ENCODE results near the gene CCDC71. TPM values are rescaled to one million over a fixed set of nuclear protein-coding genes. Genes with fewer than 3 reads are reported as not detected.

CCDC71 gene
- total RNA-seq, 1 donor from 2014 or later = 29.8 TPM

DNA sequence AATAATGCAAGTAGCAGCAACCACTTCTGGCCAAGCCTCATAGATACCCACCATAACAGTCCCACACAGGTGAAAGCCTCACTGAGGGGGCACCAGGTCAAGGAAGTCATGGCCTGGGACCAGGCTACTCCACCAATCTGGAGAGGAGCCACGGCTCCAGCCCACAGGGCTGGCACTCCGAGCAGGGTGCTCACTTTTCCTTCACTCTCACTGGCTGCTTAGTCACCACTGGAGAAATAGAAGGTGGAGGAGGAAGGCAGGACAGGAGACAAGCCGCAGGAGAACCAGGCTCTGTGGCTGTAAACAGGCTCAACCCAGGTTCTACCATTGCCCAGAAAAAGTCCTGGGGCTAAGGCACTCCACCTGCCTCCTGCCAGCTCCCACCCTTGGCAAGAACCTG lies 46.7 kb downstream of the CCDC71 start:
- DNase-seq (ENCODE audit: low spot score, unreplicated experiment) = no peak
- H3K4me3 Mint-ChIP-seq (ENCODE audit: low read depth) = peak overlapping the region; percentile 84
- peaks cover 5% of the 10 kb centered on the region for H3K4me1 Mint-ChIP-seq (ENCODE audit: low read depth)
- no peaks in the 10 kb centered on the region for H3K27me3 Mint-ChIP-seq
- no peaks in the 10 kb centered on the region for H3K9me3 Mint-ChIP-seq (ENCODE audit: low read depth)
- H3K36me3 Mint-ChIP-seq (ENCODE audit: insufficient read depth) = peaks cover 16% of the 10 kb centered on the region
- TF ChIP-seq, protein P1, sequence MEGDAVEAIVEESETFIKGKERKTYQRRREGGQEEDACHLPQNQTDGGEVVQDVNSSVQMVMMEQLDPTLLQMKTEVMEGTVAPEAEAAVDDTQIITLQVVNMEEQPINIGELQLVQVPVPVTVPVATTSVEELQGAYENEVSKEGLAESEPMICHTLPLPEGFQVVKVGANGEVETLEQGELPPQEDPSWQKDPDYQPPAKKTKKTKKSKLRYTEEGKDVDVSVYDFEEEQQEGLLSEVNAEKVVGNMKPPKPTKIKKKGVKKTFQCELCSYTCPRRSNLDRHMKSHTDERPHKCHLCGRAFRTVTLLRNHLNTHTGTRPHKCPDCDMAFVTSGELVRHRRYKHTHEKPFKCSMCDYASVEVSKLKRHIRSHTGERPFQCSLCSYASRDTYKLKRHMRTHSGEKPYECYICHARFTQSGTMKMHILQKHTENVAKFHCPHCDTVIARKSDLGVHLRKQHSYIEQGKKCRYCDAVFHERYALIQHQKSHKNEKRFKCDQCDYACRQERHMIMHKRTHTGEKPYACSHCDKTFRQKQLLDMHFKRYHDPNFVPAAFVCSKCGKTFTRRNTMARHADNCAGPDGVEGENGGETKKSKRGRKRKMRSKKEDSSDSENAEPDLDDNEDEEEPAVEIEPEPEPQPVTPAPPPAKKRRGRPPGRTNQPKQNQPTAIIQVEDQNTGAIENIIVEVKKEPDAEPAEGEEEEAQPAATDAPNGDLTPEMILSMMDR (IDR thresholded peaks at IDR 0.05; ENCODE audit: unreplicated experiment) = no peak
- no peak overlapping the region for H3K27ac Mint-ChIP-seq

DNA sequence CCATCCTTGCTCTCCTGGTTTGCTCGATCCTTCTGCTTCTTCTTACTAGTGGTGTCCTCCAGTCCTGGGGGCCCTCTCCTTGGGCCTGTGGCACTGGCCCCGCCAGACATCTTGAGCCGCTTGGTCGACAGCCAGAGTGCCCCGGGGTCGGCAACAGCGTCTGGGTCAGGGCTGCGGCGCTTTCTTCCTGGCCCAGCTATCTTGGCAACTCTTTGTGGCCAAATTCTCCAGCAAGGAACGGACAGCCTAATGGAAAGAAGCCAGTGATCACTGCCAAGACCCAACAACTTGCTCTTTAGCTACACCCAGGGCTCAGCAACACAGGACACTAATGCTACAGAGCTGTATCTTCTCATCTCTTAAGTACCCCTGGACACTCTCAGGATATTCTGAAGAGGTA lies 47.1 kb downstream of the CCDC71 start:
- DNase-seq (ENCODE audit: low spot score, unreplicated experiment) = no peak
- H3K4me1 Mint-ChIP-seq (ENCODE audit: low read depth) = peaks cover 5% of the 10 kb centered on the region
- TF ChIP-seq, protein P1 (IDR thresholded peaks at IDR 0.05; ENCODE audit: unreplicated experiment) = no peak
- no peak overlapping the region for H3K27ac Mint-ChIP-seq
- peaks cover 16% of the 10 kb centered on the region for H3K36me3 Mint-ChIP-seq (ENCODE audit: insufficient read depth)
- peak overlapping the region; percentile 84 for H3K4me3 Mint-ChIP-seq (ENCODE audit: low read depth)
- H3K27me3 Mint-ChIP-seq = no peaks in the 10 kb centered on the region
- no peaks in the 10 kb centered on the region for H3K9me3 Mint-ChIP-seq (ENCODE audit: low read depth)

Other genes starting within 250 kb of the CCDC71 start
- gene ARIH2, start 247.5 kb downstream of the CCDC71 start, total RNA-seq = 105 and 121 TPM in 2 replicates
- gene P4HTM, start 176.1 kb downstream of the CCDC71 start, total RNA-seq = 45.3 and 48.4 TPM in 2 replicates
- 369 and 414 TPM in 2 replicates for gene WDR6, start 158.9 kb downstream of the CCDC71 start, total RNA-seq
- gene DALRD3, start 147.8 kb downstream of the CCDC71 start, total RNA-seq = 44.1 and 45.5 TPM in 2 replicates
- 46.1 and 49.5 TPM in 2 replicates for gene NDUFAF3, start 144.2 kb downstream of the CCDC71 start, total RNA-seq
- gene IMPDH2, start 136.9 kb downstream of the CCDC71 start, total RNA-seq = 197 and 206 TPM in 2 replicates
- gene QRICH1, start 72.3 kb downstream of the CCDC71 start, total RNA-seq = 130 and 134 TPM in 2 replicates
- 402 and 417 TPM in 2 replicates for gene QARS1, start 61.6 kb downstream of the CCDC71 start, total RNA-seq
- 76.2 and 81.1 TPM in 2 replicates for gene USP19, start 45.5 kb downstream of the CCDC71 start, total RNA-seq
- gene LAMB2, start 33.3 kb downstream of the CCDC71 start, total RNA-seq = 273 and 278 TPM in 2 replicates
- gene KLHDC8B, start 5.3 kb upstream of the CCDC71 start, total RNA-seq = 38.7 and 41.4 TPM in 2 replicates
- 14.8 and 15.1 TPM in 2 replicates for gene C3orf62, start 110.9 kb upstream of the CCDC71 start, total RNA-seq
- 55.1 and 56.6 TPM in 2 replicates for gene USP4, start 173.7 kb upstream of the CCDC71 start, total RNA-seq
- gene GPX1, start 192.0 kb upstream of the CCDC71 start, total RNA-seq = 130 TPM in 2 replicates
- gene RHOA, start 245.6 kb upstream of the CCDC71 start, total RNA-seq = 289 and 301 TPM in 2 replicates
- gene TCTA, start 246.1 kb upstream of the CCDC71 start, total RNA-seq = 18.0 and 18.8 TPM in 2 replicates

All from progenitor cell of endocrine pancreas (in vitro differentiated cells).